Neural cell (in vitro differentiated cells): Measurements from ENCODE around the gene COL16A1. TPM values are rescaled to one million over a fixed set of nuclear protein-coding genes. Genes with fewer than 3 reads are reported as not detected.

Experiments
- H2AFZ ChIP-seq: fragments of 200-600, 300-800 bp; sonication (generic), shearing (Covaris generic); 2 replicates; pipeline ENCODE4 v1.6.0; 2014; ENCODE audit warnings: low read depth, mild to moderate bottlenecking, antibody characterized with exemption, low read length, moderate library complexity
- H3F3A ChIP-seq: fragments of 200-600 bp; shearing (Covaris generic); 2 replicates; pipeline ENCODE4 v1.6.1; 2016; ENCODE audit warnings: mild to moderate bottlenecking, moderate library complexity, mixed read lengths, antibody characterized with exemption, low read length; ENCODE audit not compliant: insufficient read depth, poor library complexity, severe bottlenecking
- H3K27ac ChIP-seq: fragments of 200-600, 300-800 bp; sonication (generic), shearing (Covaris generic); 2 replicates; pipeline ENCODE4 v1.5.1; 2014; ENCODE audit warnings: mild to moderate bottlenecking, low read length, moderate library complexity
- H3K27me3 ChIP-seq: fragments of 300-800, 200-600 bp; sonication (generic), shearing (Covaris generic); 2 replicates; pipeline ENCODE4 v1.6.0; 2014; ENCODE audit warnings: mild to moderate bottlenecking, low read depth, low read length, moderate library complexity; ENCODE audit not compliant: insufficient read depth
- H3K36me3 ChIP-seq: fragments of 300-800, 200-600 bp; sonication (generic), shearing (Covaris generic); 2 replicates; pipeline ENCODE4 v1.5.1; 2014; ENCODE audit warnings: mild to moderate bottlenecking, antibody characterized with exemption, low read length, moderate library complexity; ENCODE audit not compliant: insufficient read depth
- H3K4me2 ChIP-seq: fragments of 300-800, 200-600 bp; sonication (generic), shearing (Covaris generic); 2 replicates; pipeline ENCODE4 v1.6.0; 2014; ENCODE audit warnings: mild to moderate bottlenecking, low read length
- H3K4me3 ChIP-seq: fragments of 300-800, 200-600 bp; sonication (generic), shearing (Covaris generic); 2 replicates; pipeline ENCODE4 v1.5.1; 2014; ENCODE audit warnings: mild to moderate bottlenecking, low read length, moderate library complexity
- H3K79me2 ChIP-seq: fragments of 200-600 bp; shearing (Covaris generic); replicated peaks from 2 replicates; pipeline ENCODE4 v1.6.0; 2014; ENCODE audit warnings: mild to moderate bottlenecking, low read length, moderate library complexity; ENCODE audit not compliant: insufficient read depth
- H3K9ac ChIP-seq: fragments of 300-800, 200-600 bp; sonication (generic), shearing (Covaris generic); 2 replicates; pipeline ENCODE4 v1.6.1; 2016; ENCODE audit warnings: mild to moderate bottlenecking, low read length, mixed read lengths
- H3K9me2 ChIP-seq: fragments of 200-600 bp; shearing (Covaris generic); 2 replicates; pipeline ENCODE4 v1.6.1; 2016; ENCODE audit warnings: mild to moderate bottlenecking, low read length, mixed read lengths; ENCODE audit not compliant: insufficient read depth
- H3K9me3 ChIP-seq: fragments of 200-600, 300-800 bp; sonication (generic), shearing (Covaris generic); 2 replicates; pipeline ENCODE4 v1.6.1; 2016; ENCODE audit warnings: mild to moderate bottlenecking, mixed run types, low read length, moderate library complexity, mixed read lengths
- H4K20me1 ChIP-seq: fragments of 200-600 bp; shearing (Covaris generic); 2 replicates; pipeline ENCODE4 v1.6.1; 2016; ENCODE audit warnings: mild to moderate bottlenecking, mixed run types; ENCODE audit not compliant: insufficient read depth
- CTCF ChIP-seq: fragments of 450-650 bp; IDR thresholded peaks from 2 replicates; pipeline ENCODE4 v1.5.1; 2014; ENCODE audit warnings: antibody characterized with exemption, mild to moderate bottlenecking, moderate library complexity; ENCODE audit not compliant: poor library complexity, severe bottlenecking
- EP300 ChIP-seq: fragments of 450-650 bp; conservative IDR thresholded peaks from 2 replicates; pipeline ENCODE4 v1.6.1; 2014; ENCODE audit warnings: antibody characterized with exemption, mild to moderate bottlenecking, moderate library complexity; ENCODE audit not compliant: poor library complexity, severe bottlenecking
- EZH2 ChIP-seq: fragments of 200-600, 300-800 bp; shearing (Covaris generic), sonication (generic); IDR thresholded peaks from 2 replicates; pipeline ENCODE4 v1.6.1; 2014; ENCODE audit warnings: antibody characterized with exemption, low read length, borderline replicate concordance, mild to moderate bottlenecking; ENCODE audit not compliant: insufficient read depth, poor library complexity, severe bottlenecking
- MXI1 ChIP-seq: fragments of 450-650 bp; conservative IDR thresholded peaks from 2 replicates; pipeline ENCODE4 v1.6.1; 2014; ENCODE audit warnings: antibody characterized with exemption, mild to moderate bottlenecking; ENCODE audit not compliant: poor library complexity, severe bottlenecking
- POLR2AphosphoS5 ChIP-seq: IDR thresholded peaks from 2 replicates; pipeline ENCODE4 v1.6.1; 2012
- RAD21 ChIP-seq: fragments of 450-650 bp; conservative IDR thresholded peaks from 2 replicates; pipeline ENCODE4 v1.6.1; 2014; ENCODE audit warnings: antibody characterized with exemption, mild to moderate bottlenecking, moderate library complexity
- REST ChIP-seq: IDR thresholded peaks from 2 replicates; pipeline ENCODE4 v1.6.1; 2012; ENCODE audit warnings: borderline replicate concordance
- SMC3 ChIP-seq: fragments of 450-650 bp; conservative IDR thresholded peaks from 2 replicates; pipeline ENCODE4 v1.6.1; 2014; ENCODE audit warnings: antibody characterized with exemption, mild to moderate bottlenecking, moderate library complexity; ENCODE audit not compliant: poor library complexity
- TAF1 ChIP-seq: IDR thresholded peaks from 2 replicates; pipeline ENCODE4 v1.6.1; 2012; ENCODE audit warnings: low read depth
- polyA plus RNA-seq: library from polyadenylated mRNA; depleted of rRNA; stranded (reverse); fragments of >200 nt; gene quantifications from 2 replicates; pipeline ENCODE4 v1.2.3, GENCODE V29; 2014

The COL16A1 gene
- polyA plus RNA-seq, 1 donor from 2014 or later = 3.4 TPM

GRCh38 chr1:31671147-31671546 is 32.7 kb downstream of the COL16A1 start:
- TF ChIP-seq MXI1 (no peak), CTCF (no peak), REST (no peak), EP300 (no peak), EZH2 (no peak), SMC3 (no peak), TAF1 (no peak), RAD21 (no peak), POLR2AphosphoS5 (no peak)
- Histone ChIP-seq H3K27me3 (no peaks in the 10 kb centered on the region), H3K9me2 (no peaks in the 10 kb centered on the region), H3K4me3 (no peak overlapping the region), H4K20me1 (no peaks in the 10 kb centered on the region), H3K9me3 (no peaks in the 10 kb centered on the region), H2AFZ (no peak overlapping the region), H3K36me3 (no peaks in the 10 kb centered on the region), H3K27ac (no peak overlapping the region), H3K79me2 (no peaks in the 10 kb centered on the region), H3K9ac (no peak overlapping the region), H3F3A (no peaks in the 10 kb centered on the region), H3K4me2 (no peak overlapping the region)

GRCh38 chr1:31670593-31670964 is 33.2 kb downstream of the COL16A1 start:
- no peak overlapping the region for H3K4me3 ChIP-seq
- no peaks in the 10 kb centered on the region for H3F3A ChIP-seq
- no peak overlapping the region for H3K9ac ChIP-seq
- no peak for TF ChIP-seq POLR2AphosphoS5
- no peak for TF ChIP-seq REST
- TF ChIP-seq RAD21 = no peak
- TF ChIP-seq EZH2 = no peak
- TF ChIP-seq MXI1 = no peak
- TF ChIP-seq CTCF = no peak
- TF ChIP-seq EP300 = no peak
- TF ChIP-seq SMC3 = no peak
- no peaks in the 10 kb centered on the region for H3K79me2 ChIP-seq
- no peaks in the 10 kb centered on the region for H4K20me1 ChIP-seq
- H2AFZ ChIP-seq = no peak overlapping the region
- H3K27ac ChIP-seq = no peak overlapping the region
- no peaks in the 10 kb centered on the region for H3K27me3 ChIP-seq
- H3K36me3 ChIP-seq = no peaks in the 10 kb centered on the region
- no peaks in the 10 kb centered on the region for H3K9me2 ChIP-seq
- no peaks in the 10 kb centered on the region for H3K9me3 ChIP-seq
- H3K4me2 ChIP-seq = no peak overlapping the region
